Activated B cell treated with CpG ODN at 0.5 μM for 24 hours (primary cell): Measurements from ENCODE around the gene SCART1. TPM values are rescaled to one million over a fixed set of nuclear protein-coding genes. Genes with fewer than 3 reads are reported as not detected.

ENCODE experiments used
- ATAC-seq: fragments of 200-7000 bp; cut with Tn5 transposase; one replicate; pipeline ENCODE4 v1.10.0; 2021; ENCODE audit warnings: low read depth, mild to moderate bottlenecking, moderate library complexity
- CTCF ChIA-PET: fragments of 350-600 bp; sonication (Branson Sonifier 250); formaldehyde crosslinking; loops from one replicate; lab custom pipeline; 2021; ENCODE audit warnings: antibody characterized with exemption; lab: Charles Lee
- POLR2A ChIA-PET: fragments of 350-600 bp; sonication (Branson Sonifier 250); formaldehyde crosslinking; loops from one replicate; lab custom pipeline; 2021; ENCODE audit warnings: antibody characterized with exemption; lab: Charles Lee
- DNase-seq: peaks from one replicate; pipeline ENCODE4 v3.0.0; 2022
- H3K27ac Mint-ChIP-seq: one replicate; pipeline ENCODE4 v1.8.0; 2020; ENCODE audit warnings: mixed read lengths
- H3K27me3 Mint-ChIP-seq: one replicate; pipeline ENCODE4 v1.8.0; 2021; ENCODE audit warnings: mixed read lengths
- H3K36me3 Mint-ChIP-seq: one replicate; pipeline ENCODE4 v1.8.0; 2021; ENCODE audit warnings: low read depth, mixed read lengths
- H3K4me1 Mint-ChIP-seq: one replicate; pipeline ENCODE4 v1.8.0; 2021; ENCODE audit warnings: mixed read lengths
- H3K4me3 Mint-ChIP-seq: one replicate; pipeline ENCODE4 v1.8.0; 2020; ENCODE audit warnings: mild to moderate bottlenecking, mixed read lengths
- H3K9me3 Mint-ChIP-seq: one replicate; pipeline ENCODE4 v1.8.0; 2020; ENCODE audit warnings: mixed read lengths
- CTCF ChIP-seq: fragments of 200-600 bp; IDR thresholded peaks from one replicate; pipeline ENCODE4 v1.8.0; 2022; ENCODE audit warnings: antibody characterized with exemption, mild to moderate bottlenecking
- intact Hi-C: fragments of 100-400 bp; cut with micrococcal nuclease; formaldehyde crosslinking; loops from one replicate; pipeline ENCODE4 v1.15.1; 2024
- total RNA-seq: library from RNA; stranded (reverse); gene quantifications from 2 replicates; pipeline ENCODE4 v1.2.3, GENCODE V29; 2022

SCART1 gene
- total RNA-seq, 1 donor from 2014 or later: 2.8 TPM

GRCh38 chr10:133481086-133481643 lies 27.4 kb downstream of the SCART1 start:
- Mint-ChIP-seq H3K36me3 (peaks cover 7% of the 10 kb centered on the region), H3K4me1 (no peaks in the 10 kb centered on the region), H3K27me3 (peaks cover 4% of the 10 kb centered on the region), H3K9me3 (peaks cover 25% of the 10 kb centered on the region), H3K4me3 (no peak overlapping the region), H3K27ac (no peak overlapping the region)
- intact Hi-C loops: no loop called here
- CTCF ChIA-PET: no interaction called here
- DNase-seq (no peak), ATAC-seq (no peak)
- TF ChIP-seq CTCF: no peak
- POLR2A ChIA-PET: no interaction called here

DNA sequence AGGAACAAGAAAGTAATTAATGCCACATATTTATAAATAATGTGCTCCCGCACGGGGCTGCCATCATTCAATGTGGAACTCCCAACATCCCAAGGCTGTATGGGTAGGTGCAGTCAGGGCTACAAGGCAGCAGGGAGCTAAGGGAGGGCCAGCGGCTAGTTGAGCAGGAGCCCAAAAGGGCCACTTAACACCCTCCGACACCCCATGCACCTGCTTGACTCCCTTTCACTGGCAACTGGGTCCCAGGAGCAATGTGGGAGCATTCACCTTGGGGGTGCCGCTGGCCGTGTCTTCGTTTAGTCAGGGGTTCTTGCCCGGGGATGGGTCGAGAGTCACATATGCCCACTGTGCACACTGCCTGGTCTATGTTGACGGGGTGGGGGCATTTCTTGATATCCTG lies 27.9 kb downstream of the SCART1 start:
- H3K9me3 Mint-ChIP-seq: peaks cover 27% of the 10 kb centered on the region
- CTCF ChIA-PET: no interaction called here
- intact Hi-C loops: no loop called here
- no peaks in the 10 kb centered on the region for H3K4me1 Mint-ChIP-seq
- H3K36me3 Mint-ChIP-seq: peaks cover 8% of the 10 kb centered on the region
- no peak overlapping the region for H3K27ac Mint-ChIP-seq
- peaks cover 5% of the 10 kb centered on the region for H3K27me3 Mint-ChIP-seq
- no peak for ATAC-seq
- no peak overlapping the region for H3K4me3 Mint-ChIP-seq
- POLR2A ChIA-PET: no interaction called here
- no peak for DNase-seq
- no peak for TF ChIP-seq CTCF

DNA sequence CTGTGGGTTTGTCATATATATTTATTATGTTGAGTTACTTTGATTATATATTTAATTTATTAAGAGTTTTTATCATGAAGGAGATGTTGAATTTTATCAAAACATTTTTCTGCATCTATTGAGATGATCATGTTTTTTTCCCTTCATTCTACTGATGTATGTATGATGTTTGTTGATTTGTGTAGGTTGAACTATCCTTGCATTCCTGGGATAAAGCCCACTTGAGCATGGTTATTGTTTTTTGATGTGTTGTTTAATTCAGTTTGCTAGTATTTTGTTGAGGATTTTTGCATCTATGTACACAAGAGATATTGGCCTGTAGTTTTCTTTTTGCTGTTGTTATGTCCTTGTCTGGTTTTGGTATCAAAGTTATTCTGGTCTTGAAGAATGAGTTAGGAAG lies 31.1 kb downstream of the SCART1 start:
- peaks cover 37% of the 10 kb centered on the region for H3K9me3 Mint-ChIP-seq
- H3K4me3 Mint-ChIP-seq: no peak overlapping the region
- ATAC-seq: no peak
- peaks cover 14% of the 10 kb centered on the region for H3K36me3 Mint-ChIP-seq
- intact Hi-C loops: no loop called here
- H3K27ac Mint-ChIP-seq: no peak overlapping the region
- DNase-seq: no peak
- CTCF ChIA-PET: no interaction called here
- peaks cover 6% of the 10 kb centered on the region for H3K27me3 Mint-ChIP-seq
- no peaks in the 10 kb centered on the region for H3K4me1 Mint-ChIP-seq
- POLR2A ChIA-PET: no interaction called here
- TF ChIP-seq CTCF: no peak

DNA sequence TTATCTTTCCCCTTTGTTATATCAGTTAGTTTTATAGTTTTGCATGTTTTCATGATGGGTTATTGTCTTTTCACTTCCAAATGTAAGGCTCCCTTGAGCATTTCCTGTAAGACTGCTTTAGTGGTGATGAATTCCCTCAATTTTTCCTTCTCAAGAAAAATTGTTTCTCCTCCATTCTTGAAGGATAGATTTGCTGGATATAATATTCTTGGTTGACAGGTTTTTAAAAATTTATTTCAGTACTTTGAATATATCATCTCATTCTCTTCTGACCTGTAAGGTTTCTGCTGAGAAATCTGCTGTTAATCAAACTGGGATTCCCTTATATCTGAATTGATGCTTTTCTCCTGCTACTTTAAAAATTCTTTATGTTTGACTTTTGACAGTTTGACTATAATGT lies 33.3 kb downstream of the SCART1 start:
- ChIA-PET POLR2A (no interaction called here), CTCF (no interaction called here)
- peaks cover 6% of the 10 kb centered on the region for H3K27me3 Mint-ChIP-seq
- TF ChIP-seq CTCF: no peak
- no peak for ATAC-seq
- H3K9me3 Mint-ChIP-seq: peaks cover 37% of the 10 kb centered on the region
- intact Hi-C loops: no loop called here
- H3K36me3 Mint-ChIP-seq: peaks cover 14% of the 10 kb centered on the region
- H3K4me3 Mint-ChIP-seq: no peak overlapping the region
- no peaks in the 10 kb centered on the region for H3K4me1 Mint-ChIP-seq
- no peak for DNase-seq
- no peak overlapping the region for H3K27ac Mint-ChIP-seq

- peaks cover 29% of the 10 kb centered on the region for H3K9me3 Mint-ChIP-seq
Measured at GRCh38 chr10:133488354-133488753, 34.6 kb downstream of the SCART1 start.

More at GRCh38 chr10:133488354-133488753, 34.6 kb downstream of the SCART1 start:
- intact Hi-C loops: no loop called here
- CTCF ChIA-PET: no interaction called here
- Mint-ChIP-seq H3K4me1 (no peaks in the 10 kb centered on the region), H3K4me3 (no peak overlapping the region), H3K36me3 (peaks cover 14% of the 10 kb centered on the region), H3K27me3 (peaks cover 6% of the 10 kb centered on the region), H3K27ac (no peak overlapping the region)
- no peak for TF ChIP-seq CTCF
- no peak for DNase-seq
- ATAC-seq: no peak
- POLR2A ChIA-PET: no interaction called here
